IPS-18a (cell line): ENCODE results near the gene JAZF1.

Source experiments
- H3K27ac ChIP-seq: one replicate; pipeline ENCODE4 v1.5.1; 2013; ENCODE audit warnings: low read length
- H3K27me3 ChIP-seq: one replicate; pipeline ENCODE4 v1.6.1; 2013; ENCODE audit warnings: mild to moderate bottlenecking, low read length; ENCODE audit not compliant: control insufficient read depth, insufficient read depth
- H3K36me3 ChIP-seq: one replicate; pipeline ENCODE4 v1.6.1; 2013; ENCODE audit warnings: low read depth, low read length; ENCODE audit not compliant: control insufficient read depth
- H3K4me1 ChIP-seq: one replicate; pipeline ENCODE4 v1.6.1; 2013; ENCODE audit warnings: low read depth, low read length; ENCODE audit not compliant: control insufficient read depth
- H3K4me3 ChIP-seq: one replicate; pipeline ENCODE4 v1.5.1; 2013; ENCODE audit warnings: low read length
- H3K9ac ChIP-seq: one replicate; pipeline ENCODE4 v1.6.1; 2013; ENCODE audit warnings: mild to moderate bottlenecking, low read length, moderate library complexity
- H3K9me3 ChIP-seq: one replicate; pipeline ENCODE4 v1.6.1; 2013; ENCODE audit warnings: low read depth, low read length; ENCODE audit not compliant: control insufficient read depth

Gene JAZF1

GRCh38 chr7:27940341-27940740 is 240.3 kb downstream of the JAZF1 start:
- H3K4me1 ChIP-seq, result no peaks in the 10 kb centered on the region
- no peaks in the 10 kb centered on the region for H3K9me3 ChIP-seq
- no peaks in the 10 kb centered on the region for H3K27me3 ChIP-seq
- H3K36me3 ChIP-seq, result no peaks in the 10 kb centered on the region
- H3K4me3 ChIP-seq, result no peak overlapping the region
- no peak overlapping the region for H3K9ac ChIP-seq
- H3K27ac ChIP-seq, result no peak overlapping the region

GRCh38 chr7:27939893-27940292 is 240.7 kb downstream of the JAZF1 start:
- H3K4me3 ChIP-seq, result no peak overlapping the region
- no peaks in the 10 kb centered on the region for H3K4me1 ChIP-seq
- H3K9me3 ChIP-seq, result no peaks in the 10 kb centered on the region
- H3K27ac ChIP-seq, result no peak overlapping the region
- no peaks in the 10 kb centered on the region for H3K36me3 ChIP-seq
- no peaks in the 10 kb centered on the region for H3K27me3 ChIP-seq
- H3K9ac ChIP-seq, result no peak overlapping the region

- Histone ChIP-seq H3K4me3 (no peak overlapping the region), H3K27me3 (no peaks in the 10 kb centered on the region), H3K9ac (no peak overlapping the region), H3K9me3 (no peaks in the 10 kb centered on the region), H3K36me3 (no peaks in the 10 kb centered on the region), H3K27ac (no peak overlapping the region), H3K4me1 (peaks cover 14% of the 10 kb centered on the region)
These were observed 243.9 kb downstream of the JAZF1 start for GRCh38 chr7:27936768-27937102.

DNA sequence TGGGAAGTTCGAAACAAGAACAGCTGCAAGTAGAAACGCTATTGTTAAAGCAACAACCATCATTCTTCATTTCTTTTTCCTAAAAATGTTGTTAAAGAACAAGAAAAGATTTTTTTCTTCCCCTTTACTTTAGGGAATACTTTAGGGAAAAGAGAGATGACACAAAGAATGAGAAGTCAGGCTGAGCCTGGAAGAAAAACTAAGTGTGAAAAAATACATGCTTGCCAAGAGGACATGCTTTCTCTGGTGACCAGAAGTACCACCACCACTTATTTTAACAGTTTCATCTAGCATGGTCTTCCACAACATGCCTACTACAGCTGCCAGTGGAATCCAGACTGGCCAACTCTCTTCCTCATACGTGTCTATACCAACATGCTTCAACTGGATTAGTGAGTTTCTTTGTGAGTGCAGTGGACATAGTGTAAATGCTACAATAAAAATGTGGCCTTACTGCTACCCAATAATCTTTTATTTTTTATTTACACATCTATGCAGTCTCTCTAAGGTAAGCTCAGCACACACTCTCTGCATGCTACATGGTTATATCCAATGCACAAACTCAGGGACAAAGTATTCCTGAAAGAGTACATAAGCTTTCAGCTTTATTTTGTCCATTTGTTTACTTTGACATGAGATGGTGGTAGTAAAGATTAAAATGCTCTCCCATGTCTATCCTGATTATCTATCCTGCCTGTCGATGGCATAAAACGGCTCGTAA is 244.4 kb downstream of the JAZF1 start:
- Histone ChIP-seq H3K4me3 (no peak overlapping the region), H3K9ac (no peak overlapping the region), H3K4me1 (peaks cover 14% of the 10 kb centered on the region), H3K27ac (no peak overlapping the region), H3K9me3 (no peaks in the 10 kb centered on the region), H3K27me3 (no peaks in the 10 kb centered on the region), H3K36me3 (no peaks in the 10 kb centered on the region)

- no peak overlapping the region for H3K9ac ChIP-seq
- peaks cover 14% of the 10 kb centered on the region for H3K4me1 ChIP-seq
- H3K36me3 ChIP-seq, result no peaks in the 10 kb centered on the region
- no peaks in the 10 kb centered on the region for H3K9me3 ChIP-seq
- H3K27me3 ChIP-seq, result no peaks in the 10 kb centered on the region
- no peak overlapping the region for H3K27ac ChIP-seq
- H3K4me3 ChIP-seq, result no peak overlapping the region
These were observed 246.7 kb downstream of the JAZF1 start for GRCh38 chr7:27933671-27934565.

DNA sequence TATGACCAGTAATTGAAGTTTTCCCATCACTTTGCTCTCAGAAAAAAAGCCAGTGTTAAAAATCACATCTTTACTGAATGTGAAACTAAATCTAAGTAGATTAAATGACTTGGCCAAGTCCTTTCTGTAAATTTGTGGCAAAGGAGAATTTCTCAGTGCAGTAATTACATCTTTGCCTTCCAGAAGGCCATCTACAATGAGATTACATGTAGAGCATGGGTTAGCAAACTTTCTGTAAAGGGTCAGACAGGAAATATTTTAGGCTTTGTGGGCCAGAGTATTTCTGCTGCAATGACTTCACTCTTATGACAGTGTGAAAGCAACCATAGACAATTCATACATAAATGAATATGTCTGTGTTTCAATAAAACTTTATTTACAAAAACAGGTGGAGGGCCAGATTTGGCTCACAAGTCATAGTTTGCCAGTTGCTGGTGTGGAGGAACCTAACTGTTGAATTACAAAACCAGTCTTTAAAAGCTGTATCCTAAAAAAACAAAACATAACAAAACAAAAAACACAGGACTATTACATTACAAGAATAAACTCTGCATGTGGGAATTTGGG is 249.6 kb downstream of the JAZF1 start:
- H3K27me3 ChIP-seq, result no peaks in the 10 kb centered on the region
- no peak overlapping the region for H3K27ac ChIP-seq

DNA sequence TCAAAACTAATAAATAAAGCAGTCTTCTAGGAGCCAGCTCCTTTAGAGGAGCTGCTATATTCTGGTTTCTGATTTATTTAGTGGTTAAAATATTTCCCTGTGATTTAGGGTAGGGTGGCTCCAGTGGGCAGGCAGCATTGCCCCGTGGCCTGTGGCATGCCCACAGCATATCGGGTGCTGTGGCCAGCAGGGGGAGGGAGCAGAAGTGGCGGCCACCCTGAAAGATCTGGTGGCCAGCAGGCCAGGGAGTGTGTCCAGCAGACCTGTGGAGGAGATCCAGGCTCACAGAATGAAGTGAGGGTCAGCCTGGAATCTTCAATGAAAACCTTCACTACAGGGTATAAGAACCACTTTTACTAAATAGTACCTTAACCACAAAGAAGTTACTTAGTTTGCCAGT is 251.5 kb downstream of the JAZF1 start:
- Histone ChIP-seq H3K27ac (no peak overlapping the region), H3K27me3 (no peaks in the 10 kb centered on the region), H3K9me3 (no peaks in the 10 kb centered on the region), H3K36me3 (no peaks in the 10 kb centered on the region), H3K9ac (no peak overlapping the region), H3K4me1 (peaks cover 13% of the 10 kb centered on the region), H3K4me3 (no peak overlapping the region)

More for the DNA sequence above, 249.6 kb downstream of the JAZF1 start:
- H3K4me1 ChIP-seq, result peaks cover 14% of the 10 kb centered on the region
- no peak overlapping the region for H3K4me3 ChIP-seq
- H3K9me3 ChIP-seq, result no peaks in the 10 kb centered on the region
- H3K36me3 ChIP-seq, result no peaks in the 10 kb centered on the region
- H3K9ac ChIP-seq, result no peak overlapping the region

DNA sequence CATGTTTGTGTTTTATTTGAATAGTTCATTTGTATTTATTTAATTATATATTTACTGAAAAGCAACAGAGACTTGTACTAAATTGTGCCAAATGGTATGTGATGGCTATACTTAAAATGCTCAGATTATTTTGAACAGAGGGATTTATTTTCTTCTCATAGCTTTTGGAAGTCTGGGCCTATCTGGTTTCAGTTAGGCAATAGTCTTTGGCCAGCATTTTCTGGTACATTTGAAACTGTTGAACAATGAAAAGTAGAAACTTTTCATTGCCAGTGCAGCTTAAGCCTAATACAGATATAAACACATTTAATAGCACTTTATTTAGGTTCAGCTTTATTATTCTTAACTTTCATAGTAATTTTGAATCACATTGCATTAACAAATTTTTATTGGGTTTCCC is 252.6 kb downstream of the JAZF1 start:
- Histone ChIP-seq H3K27ac (no peak overlapping the region), H3K9me3 (no peaks in the 10 kb centered on the region), H3K9ac (no peak overlapping the region), H3K36me3 (no peaks in the 10 kb centered on the region), H3K4me1 (peaks cover 2% of the 10 kb centered on the region), H3K4me3 (no peak overlapping the region), H3K27me3 (no peaks in the 10 kb centered on the region)

- Histone ChIP-seq H3K9me3 (no peaks in the 10 kb centered on the region), H3K9ac (no peak overlapping the region), H3K27me3 (no peaks in the 10 kb centered on the region), H3K4me1 (peaks cover 4% of the 10 kb centered on the region), H3K4me3 (no peak overlapping the region), H3K27ac (no peak overlapping the region), H3K36me3 (no peaks in the 10 kb centered on the region)
These were observed 254.9 kb downstream of the JAZF1 start for GRCh38 chr7:27925573-27926201.

DNA sequence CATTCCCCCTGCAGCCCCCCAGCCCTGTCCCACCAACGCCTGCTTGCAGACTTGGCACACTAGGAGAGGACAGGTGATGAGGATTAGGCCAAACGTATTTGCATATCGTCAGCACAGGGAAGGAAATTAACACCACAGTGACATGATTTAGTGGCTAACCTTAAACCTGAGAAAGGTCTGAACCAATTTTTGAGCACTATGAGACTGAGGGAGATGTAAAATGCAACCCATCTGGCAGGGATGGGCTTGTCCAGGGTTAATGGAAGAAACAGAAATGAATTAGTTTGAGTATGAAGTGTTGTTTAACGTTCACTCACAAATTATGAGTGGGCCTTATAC is 257.0 kb downstream of the JAZF1 start:
- H3K9ac ChIP-seq, result no peak overlapping the region
- H3K4me3 ChIP-seq, result no peak overlapping the region
- no peak overlapping the region for H3K27ac ChIP-seq
- no peaks in the 10 kb centered on the region for H3K36me3 ChIP-seq
- H3K9me3 ChIP-seq, result no peaks in the 10 kb centered on the region
- no peaks in the 10 kb centered on the region for H3K27me3 ChIP-seq
- H3K4me1 ChIP-seq, result peaks cover 8% of the 10 kb centered on the region

DNA sequence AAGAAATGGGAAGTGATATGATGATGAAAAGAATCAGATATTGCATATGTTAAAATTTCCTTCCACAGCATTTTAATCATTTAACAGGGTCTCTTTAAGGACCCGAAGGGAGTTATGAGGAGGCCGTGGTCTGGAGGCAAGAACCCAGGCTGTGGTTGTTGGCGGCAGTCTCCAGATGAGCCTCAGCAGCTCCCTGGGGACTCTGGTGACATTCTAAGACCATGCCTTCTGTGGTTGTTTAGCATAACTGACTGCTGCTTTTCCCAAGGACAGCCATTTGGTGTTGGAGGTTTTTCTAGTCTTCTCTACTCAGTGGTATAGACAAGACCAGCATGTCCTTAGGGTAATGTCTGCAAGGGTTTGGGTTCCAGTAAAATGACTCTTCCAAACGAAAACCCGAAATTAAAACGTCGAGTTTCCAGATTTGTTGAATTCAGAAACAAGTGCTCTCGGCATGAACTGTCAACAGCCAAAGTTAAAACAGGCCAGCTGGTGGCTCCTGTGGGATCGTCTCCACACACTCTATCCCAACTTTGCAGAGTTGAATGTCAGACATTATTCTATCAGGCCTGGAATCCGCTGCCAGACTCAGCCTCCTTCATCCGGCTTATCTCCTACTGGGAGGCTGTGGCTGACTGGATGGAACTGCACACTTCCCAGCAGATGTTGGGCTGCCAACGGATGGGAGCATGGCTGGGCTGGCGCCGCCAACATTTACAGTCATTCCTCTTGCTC is 257.5 kb downstream of the JAZF1 start:
- no peak overlapping the region for H3K9ac ChIP-seq
- no peak overlapping the region for H3K4me3 ChIP-seq
- no peaks in the 10 kb centered on the region for H3K27me3 ChIP-seq
- H3K36me3 ChIP-seq, result no peaks in the 10 kb centered on the region
- H3K9me3 ChIP-seq, result no peaks in the 10 kb centered on the region
- H3K27ac ChIP-seq, result no peak overlapping the region
- peaks cover 8% of the 10 kb centered on the region for H3K4me1 ChIP-seq
